Measurements from ENCODE around the gene VWA5A.

GRCh38 chr11:124074554-124074953 is 40.7 kb upstream of the VWA5A start:
- TF ChIP-seq CTCF (IDR thresholded peaks at IDR 0.05; ENCODE audit: poor library complexity, severe bottlenecking) (no peak), TAF1 (IDR thresholded peaks at IDR 0.05; ENCODE audit: low read depth) (no peak), POLR2AphosphoS5 (IDR thresholded peaks at IDR 0.05) (no peak), RAD21 (conservative IDR thresholded peaks at IDR 0.05) (no peak), EP300 (conservative IDR thresholded peaks at IDR 0.05; ENCODE audit: poor library complexity, severe bottlenecking) (no peak)

All from neural cell (in vitro differentiated cells).